ENCODE measurements around the gene GIT2.
"Not testable (repeated sequence)": the region's sequence is repeated elsewhere in the genome, so short reads cannot be mapped to it uniquely, and the experiment has no call there.

The GIT2 gene

DNA sequence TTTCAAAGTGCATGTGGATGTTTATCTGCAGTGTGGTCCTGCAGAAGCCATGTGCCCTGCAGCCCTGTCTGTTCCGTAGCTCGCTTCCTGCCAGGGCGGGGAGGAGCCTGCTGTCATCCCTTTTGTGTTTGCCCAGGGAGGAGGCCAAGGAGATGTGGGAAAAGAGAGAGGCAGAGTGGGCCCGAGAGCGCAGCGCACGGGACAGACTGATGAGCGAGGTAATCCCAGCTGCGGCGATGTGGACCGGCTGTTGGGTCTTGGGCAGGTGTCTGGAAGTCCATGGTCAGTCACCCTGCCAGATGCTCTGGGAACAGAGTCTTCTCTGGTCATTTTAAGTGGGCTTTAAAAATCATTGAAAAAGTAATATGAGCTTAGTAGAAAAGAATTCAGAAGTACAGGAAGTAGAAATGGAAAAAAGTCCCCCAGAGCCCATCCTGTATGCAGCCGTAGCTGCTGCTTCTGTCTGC is 83.3 kb downstream of the GIT2 start:
- DNase-seq, result no peak

DNA sequence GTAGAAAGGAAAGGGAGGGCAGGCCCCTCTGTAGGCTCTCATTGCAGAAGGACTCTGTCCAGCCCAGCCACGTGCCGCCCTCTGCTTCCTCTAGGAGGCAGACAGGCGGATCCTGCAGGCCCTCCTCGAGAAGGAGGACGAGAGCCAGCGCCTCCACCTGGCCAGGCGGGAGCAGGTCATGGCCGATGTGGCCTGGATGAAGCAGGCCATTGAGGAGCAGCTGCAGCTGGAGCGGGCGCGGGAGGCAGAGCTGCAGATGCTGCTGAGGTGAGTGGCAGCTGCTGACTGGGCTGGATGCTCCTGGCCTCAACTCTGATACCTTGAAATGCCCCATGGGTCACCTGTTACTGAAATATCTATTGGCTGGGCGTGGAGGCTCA is 85.2 kb downstream of the GIT2 start:
- DNase-seq, result no peak

DNA sequence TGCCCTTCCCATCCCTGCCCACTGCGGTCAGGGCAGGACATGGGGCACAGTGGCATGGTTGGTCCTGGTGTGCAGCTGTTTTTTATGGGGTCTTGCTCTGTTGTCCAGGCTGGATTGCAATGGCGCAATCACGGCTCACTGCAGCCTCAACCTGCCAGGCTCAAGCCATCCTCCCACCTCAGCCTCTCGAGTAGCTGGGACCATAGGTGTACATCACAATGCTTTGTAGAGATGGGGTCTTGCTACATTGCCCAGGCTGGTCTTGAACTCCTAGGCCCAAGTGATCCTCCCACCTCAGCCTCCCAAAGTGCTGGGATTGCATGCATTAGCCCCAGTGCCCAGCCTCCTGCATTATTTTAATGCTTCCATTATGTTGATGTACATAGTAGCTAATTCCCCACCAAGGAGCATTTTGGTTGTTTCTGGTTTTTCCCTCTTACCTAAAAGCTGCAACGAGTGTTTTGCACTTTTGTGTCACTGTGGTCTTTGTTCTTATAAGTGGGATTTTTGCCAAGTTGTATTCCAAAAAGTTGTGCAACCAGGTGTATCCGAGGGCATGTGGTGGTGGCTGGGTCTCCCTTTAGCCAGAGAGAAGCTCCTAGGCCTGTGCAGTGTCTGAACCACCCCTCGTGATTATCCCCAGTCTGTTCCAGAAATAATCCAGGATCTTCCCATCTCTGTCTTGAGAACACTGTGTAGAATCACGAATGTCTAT is 85.8 kb downstream of the GIT2 start:
- DNase-seq, result no peak

DNA sequence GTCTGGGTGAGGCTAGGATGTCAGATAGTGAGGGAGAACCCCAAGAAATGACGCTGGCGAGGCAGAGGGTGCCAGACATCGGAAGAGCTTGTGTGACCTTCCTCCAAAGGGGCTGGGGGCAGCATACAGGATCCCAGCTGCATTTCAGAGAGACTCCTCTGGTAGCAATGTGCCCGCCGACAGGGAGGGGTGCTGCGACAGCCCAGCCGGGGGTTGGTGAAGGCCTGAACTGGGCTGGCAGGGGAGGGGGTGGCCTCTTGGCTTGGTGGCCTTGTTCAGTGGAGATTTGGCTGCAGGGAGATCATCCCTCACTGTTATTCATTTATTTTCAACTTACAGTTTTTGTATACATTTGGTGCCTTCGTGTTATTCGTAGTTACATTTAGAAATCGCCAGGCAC is 90.9 kb downstream of the GIT2 start:
- no peak for DNase-seq

DNA sequence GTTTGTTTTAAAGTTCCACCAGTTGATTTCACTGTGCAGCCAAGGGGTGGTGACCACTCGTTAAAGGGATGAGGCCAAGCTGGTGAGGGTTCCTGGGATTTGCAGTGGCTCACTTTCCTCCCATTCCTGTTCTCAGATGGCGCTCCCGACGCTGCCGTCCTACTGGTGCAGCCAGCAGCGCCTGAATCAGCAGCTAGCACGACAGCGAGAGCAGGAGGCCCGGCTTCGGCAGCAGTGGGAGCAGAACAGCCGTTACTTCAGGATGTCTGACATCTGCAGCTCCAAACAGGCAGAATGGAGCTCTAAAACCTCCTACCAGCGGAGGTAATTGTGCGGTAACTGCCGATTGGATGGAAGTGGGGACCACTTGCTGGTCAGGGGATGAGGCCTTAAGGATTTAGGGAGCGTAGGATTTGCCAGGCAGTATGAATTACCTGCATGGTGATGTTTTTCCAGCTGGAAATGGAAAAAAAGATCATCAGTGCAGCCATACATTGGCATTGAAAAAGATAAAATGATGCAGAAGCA is 93.2 kb downstream of the GIT2 start:
- DNase-seq, result no peak

DNA sequence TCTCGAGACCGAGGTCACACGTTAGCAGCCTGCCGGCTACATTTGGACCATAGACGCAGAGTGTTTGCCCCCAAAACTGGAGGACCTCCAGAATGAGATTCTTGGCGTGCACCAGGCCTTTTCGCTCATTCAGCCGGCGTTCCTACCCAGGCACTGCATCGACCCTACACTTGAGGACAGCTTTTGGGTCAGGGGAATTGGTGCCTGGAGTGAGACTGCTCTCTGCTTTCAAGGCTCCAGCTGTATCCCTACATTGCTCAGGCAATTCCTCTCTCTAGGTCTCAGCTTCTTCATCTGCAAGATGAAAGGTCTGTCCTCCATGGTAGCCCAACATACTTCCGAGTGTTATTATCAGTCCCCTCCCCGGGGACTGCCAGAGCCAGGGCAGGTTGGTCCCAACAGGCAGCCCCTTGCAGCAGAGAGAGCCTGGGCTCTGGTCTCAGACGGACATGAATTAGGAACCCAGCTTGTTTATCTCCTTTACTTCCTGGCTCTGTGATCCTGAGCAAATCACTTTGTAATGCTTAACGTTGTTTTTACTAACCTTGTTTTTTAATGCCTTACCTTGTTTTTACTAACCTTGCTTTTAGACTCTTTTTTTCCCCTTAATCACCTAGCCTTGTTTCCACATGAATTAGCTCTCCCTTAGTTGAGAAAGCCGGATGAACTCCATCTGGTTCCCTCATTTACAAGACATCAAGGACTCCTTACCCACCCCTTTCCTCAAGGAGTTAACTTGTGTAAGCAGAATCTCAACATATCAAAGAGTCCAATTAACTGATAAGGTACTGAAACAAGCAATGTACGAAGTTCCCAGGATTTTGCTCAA is 95.2 kb downstream of the GIT2 start:
- DNase-seq, result no peak

DNA sequence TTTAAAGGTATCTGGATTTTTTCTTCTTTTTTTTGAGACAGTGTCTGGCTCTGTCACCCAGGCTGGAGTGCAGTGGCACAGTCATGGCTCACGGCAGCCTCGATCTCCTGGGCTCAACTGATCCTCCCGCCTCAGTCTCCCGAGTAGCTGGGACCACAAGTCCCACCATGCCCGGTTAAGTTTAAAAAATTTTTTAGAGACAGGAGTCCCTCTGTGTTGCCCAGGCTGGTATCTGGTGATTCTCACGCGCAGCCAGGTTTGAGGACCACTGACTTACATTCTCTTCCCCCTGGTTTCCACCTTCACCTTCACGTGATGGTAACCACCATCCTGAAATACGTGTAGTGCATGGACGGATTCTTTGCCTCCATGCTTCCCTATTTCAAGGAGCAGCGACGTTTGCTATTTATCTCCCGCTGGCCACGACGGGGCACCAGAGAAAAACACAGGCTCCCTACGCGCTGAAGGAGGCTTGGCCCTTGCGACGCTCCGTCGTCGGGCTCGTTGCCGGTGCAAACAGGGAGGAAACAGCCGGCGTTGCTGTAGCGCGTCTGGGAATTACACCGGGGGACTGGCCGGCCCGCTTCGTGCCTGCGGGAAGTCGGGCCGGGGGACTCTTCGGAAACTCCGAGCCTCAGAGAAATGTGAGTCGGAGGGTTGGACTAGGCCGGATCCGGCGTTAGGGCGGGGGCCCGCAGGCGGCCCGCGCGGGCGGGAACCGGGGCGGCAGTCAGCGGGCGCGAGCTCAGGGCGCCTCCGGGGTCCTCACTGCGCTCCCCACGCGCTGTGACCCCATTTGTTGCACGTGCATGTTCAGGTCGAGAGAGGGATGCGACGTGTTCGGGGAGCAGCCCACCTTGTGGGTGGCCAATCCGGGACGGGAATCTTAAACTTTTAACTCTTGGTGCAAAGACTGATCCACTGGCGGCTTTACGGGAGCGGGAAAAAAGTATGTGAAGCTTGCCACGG is 96.1 kb downstream of the GIT2 start, which contains the start of gene TCHP:
TSS of gene TCHP (plus strand) at position 492 of the 969 bp plus-strand sequence. CDS start 2,753 bp downstream, outside the sequence.
- peak; percentile 73 for DNase-seq

DNA sequence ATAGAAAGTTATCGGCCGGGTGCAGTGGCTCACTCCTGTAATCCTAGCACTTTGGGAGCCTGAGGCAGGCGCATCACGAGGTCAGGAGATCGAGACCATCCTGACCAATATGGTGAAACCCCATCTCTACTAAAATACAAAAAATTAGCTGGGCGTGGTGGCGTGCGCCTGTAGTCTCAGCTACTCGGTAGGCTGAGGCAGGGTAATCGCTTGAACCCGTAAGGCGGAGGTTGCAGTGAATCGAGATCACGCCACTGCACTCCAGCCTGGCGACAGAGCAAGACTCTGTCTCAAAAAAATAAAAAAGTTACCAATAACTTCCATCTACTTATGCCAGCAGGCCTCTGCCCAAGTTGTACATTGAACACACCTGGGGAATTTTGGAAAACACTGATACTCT is 96.8 kb downstream of the GIT2 start:
- DNase-seq, result not testable (repeated sequence)

DNA sequence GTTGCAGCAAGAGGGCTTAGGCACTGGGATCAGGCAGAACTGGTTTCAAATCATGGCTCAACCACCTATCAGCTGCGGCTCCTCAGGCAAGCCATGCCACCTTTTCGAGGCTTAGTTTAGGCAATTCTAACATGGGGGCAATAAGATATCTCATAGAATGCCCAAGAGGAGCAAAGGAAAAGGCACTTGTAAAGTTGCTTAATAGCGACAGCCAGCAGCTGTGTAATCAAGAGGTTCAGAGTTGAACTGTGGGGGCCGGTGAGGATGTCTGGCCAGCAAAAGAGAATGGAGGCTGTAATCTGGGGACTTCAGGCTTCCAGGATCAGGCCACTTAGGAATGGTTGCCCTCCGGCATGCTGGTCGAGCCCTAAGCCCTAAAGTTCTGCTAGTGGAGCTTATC is 99.1 kb downstream of the GIT2 start:
- no peak for DNase-seq

DNA sequence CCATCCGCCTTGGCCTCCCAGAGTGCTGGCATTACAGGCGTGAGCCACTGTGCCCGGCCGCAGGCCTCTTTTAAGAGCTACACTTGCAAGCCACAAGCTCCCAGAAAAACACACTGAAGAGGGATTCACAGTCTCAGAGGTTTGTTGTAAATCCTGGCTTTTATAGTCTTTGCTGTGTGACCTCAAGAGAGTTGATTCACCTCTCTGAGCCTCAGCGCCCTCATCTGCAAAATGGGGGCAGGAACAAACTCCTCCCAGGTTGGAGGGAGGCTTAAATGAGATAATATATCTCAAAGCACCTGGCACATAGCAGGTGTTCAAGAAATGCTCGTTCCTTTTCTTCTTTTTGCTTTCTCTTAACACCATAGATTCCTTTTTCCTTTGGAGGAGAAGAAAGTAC is 100.0 kb downstream of the GIT2 start:
- DNase-seq, result no peak

DNA sequence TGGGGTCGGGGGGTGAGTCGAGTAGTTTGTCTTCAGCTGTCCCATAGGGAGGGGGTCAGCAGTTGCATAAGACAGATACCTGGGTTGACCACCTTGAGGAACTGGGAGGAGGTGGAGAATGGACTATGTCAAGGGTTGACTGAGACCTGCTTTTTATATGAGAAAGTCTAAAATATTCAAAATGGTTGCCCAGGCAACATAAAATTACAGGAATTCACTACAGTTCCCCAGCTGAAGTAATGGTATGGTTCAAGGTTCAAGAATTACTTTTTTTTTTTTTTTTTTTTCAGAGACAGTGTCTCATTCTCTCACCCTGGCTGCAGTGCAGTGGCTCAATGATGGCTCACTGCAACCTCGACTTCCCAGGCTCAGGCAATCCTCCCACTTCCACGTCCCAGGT is 101.2 kb downstream of the GIT2 start:
- DNase-seq, result no peak

DNA sequence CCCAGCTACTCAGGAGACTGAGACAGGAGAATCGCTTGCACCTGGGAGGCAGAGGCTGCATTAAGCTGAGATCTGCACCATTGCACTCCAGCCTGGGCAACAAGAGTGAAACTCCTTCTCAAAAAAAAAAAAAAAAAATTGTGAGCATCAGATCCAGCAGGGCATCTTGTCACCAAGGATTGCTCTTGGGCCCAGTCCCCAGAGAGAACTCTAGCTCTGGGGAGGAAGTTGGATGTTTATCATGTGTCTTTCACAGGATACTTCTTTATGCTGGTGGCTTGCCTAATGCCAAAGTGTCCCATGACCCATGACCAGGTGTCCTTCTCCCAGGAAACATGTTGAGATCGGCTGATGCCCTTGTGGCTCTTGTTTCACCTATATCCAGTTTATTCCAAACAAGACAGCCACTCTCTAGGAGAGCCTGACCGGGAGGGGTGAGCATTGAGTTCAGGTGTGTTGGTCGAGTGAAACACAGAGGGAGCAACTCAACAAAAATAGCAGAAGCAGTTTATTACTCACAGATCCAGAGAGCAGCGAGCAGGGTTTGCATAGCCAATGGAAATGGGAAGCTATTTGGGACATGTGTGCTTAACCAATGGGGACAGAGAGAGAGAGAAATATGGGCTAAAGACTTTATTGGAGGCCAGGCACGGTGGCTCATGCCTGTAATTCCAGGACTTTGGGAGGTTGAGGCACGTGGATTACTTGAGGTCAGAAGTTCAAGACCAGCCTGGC is 102.7 kb downstream of the GIT2 start:
- no peak for DNase-seq

DNA sequence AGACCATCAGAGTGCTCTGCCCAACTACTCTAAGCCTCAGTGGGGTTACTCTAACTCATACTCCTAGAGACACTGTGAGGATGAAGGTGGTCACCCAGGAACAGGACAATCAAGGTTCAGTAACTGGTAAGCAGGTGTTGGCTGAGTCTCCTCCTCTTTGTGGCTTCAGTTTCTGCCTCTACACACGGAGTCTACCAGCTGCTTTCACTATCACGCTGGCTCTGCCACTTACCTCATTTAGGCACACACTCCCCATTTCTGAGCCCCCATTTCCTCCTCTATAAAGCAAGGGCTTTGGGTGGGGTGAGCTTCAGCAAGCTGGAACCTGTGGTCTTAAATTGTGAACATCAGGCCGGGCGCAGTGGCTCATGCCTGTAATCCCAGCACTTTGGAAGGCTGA is 103.4 kb downstream of the GIT2 start:
- no peak for DNase-seq

DNA sequence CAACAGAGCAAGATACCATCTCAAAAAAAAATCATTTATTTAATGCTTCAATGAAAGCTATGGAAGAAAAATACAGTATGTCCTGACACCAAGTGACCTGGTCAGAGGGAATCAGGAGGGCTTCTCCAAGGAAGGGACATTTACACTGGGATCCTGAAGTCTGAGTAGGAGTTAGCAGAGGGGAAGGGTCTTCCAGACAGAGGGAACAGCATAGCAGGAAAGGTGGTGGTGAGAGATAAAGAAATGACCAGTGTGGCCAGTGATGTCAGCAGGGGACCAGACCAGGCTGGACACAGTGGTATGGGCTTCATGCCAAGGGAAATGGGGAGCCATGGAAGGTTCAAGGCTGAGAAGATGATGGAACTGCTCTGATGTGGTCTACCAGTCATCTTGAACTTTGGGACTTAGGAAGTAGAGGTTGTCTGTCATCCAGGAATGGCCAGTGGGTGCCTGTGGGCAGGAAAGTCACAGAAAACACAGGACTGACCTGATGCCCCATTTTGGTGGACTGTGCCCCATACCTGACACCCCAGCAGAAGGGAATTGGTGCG is 103.9 kb downstream of the GIT2 start:
- no peak for DNase-seq

DNA sequence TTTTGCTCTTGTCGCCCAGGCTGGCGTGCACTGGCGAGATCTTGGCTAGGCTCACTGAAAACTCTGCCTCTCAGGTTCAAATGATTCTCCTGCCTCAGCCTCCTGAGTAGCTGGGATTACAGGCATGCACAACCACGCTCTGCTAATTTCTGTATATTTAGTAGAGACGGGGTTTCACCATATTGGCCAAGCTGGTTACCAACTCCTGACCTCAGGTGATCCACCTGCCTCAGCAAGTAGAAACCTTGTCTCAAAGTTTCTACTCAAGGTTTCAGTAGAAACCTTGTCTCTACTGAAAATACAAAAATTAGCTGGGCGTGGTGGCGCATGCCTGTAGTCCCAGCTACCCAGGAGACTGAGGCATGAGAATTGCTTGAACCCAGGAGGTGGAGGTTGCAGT is 104.4 kb downstream of the GIT2 start:
- not testable (repeated sequence) for DNase-seq

DNA sequence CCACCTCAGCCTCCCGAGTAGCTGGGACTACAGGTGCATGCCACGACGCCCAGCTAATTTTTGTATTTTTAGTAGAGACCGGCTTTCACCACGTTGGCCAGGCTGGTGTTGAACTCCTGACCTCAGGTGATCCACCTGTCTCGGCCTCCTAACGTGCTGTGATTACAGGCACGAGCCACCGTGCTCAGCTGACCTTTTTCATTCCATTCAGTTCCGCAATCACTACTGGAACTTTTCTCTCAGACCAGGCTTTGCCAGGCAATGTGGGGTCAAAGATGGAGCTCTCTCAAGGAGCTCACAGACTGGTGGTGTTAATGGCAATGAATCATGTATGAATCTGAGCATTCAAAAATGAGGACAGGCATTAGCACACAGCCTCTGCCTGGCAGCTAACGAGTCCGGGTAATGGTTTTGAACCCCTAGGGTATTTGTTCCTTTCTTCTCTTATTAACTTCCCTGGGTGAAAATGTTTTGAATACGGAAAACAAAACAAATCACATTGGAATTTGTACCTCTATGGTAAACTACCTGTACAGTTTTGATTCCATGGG is 105.5 kb downstream of the GIT2 start:
- no peak for DNase-seq

DNA sequence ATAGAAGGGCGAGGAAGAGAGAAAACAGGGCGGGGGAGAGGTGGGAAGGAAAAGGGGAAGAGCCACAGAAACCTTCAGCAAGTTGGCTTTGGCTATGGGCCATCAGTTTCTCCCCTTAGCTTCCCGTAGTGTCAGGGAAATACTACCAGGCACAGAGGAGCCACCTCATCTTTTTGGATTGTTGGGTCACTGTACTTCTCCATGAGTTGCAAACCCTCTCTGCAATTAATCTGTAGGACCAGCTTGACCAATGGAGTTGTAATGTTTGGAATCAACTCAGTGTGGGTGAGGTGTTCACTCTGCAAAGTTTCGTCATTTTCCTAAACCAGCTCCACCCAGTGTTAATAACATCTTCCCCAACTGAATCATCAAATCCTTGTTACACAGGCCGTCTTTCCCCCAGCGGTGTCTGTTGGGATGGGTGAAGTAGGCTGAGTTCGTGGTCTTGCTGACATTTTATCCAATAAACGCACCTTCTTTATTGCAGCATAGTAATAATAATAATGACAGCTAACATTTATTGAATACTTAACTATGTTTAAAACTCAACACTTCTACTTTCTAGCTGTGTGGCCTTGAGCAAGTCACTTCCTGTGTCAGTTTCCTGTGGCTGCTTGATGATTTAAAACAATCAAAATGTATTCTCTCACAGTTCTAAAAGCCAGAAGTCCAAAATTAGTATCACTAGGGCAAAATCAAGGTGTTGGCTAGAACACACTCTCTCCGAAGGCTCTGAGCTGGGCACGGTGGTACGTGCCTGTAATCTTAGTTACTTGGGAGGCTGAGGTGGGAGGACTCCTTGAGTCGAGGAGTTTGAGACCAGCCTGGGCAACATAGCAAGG is 107.8 kb downstream of the GIT2 start:
- no peak for DNase-seq

DNA sequence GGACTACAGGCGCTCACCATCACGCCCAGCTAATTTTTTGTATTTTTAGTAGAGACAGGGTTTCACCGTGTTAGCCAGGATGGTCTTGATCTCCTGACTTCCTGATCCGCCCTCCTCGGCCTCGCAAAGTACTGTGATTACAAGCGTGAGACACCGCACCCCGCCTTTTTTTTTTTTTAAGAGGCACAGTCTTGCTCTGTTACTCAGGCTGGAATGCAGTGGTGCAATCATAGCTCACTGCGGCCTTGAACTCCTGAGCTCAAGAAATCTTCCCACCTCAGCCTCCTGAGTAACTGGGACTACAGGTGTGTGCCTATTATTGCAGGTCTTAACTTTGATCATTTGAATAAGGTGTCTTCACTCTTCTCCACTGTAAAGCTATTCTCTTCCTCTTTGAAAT is 110.6 kb downstream of the GIT2 start:
- DNase-seq, result no peak

DNA sequence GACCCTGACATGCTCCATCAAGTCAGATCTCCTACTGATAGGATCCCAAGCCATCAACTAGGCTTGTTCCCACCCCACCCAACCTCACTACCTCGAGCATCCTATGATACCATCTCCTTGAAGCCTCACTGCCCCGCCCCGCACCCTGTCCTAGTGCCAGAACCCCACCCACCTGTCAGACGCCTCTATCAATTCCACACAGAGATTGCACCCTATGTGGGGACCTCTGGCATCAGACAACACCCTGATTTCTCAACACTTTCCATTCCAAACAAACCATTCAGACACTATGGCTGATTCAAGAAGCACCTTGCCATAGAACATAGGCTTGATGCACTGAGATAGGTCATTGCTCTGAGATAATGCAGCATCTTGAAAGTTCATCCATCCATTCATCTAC is 112.7 kb downstream of the GIT2 start:
- DNase-seq, result no peak

DNA sequence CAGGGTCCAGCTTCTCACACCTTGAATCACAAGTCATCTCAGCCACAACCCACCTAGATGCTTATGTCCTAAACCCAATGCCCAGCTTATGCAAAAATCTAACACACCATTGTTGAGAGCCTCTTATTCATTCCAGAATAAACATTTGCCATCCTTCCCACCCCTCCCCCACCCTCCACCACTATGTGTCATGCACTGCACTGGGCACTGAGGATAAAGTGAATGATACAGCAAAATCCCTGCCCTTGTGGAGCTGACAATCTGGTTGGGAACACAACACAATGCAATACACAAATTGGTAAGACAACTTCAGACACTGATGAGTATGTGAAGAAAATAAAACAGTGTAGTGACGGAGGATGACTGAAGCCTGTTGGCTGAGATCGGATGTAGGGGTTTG is 114.4 kb downstream of the GIT2 start:
- no peak for DNase-seq

DNA sequence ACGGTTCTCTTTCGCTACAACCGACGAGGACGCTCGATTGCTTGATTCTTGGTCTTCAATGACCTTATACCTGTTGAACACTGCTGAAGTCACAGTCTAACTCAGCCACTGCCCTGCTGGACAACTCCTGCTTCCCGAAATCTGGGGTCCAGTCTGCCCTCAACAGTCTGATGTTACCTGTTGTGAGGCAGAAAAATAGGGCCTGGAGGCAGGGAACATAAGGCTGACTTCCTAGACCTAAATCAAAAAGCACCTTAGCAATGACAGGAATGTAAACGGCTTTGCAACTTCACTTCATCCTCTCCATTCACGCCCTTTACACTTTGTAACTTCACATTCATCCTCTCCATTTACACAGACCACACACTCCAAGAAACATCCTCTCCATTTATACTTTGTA is 115.2 kb downstream of the GIT2 start:
- DNase-seq, result no peak
